GM12873 (cell line): ENCODE results near the gene TMED7.

Experiments
- TF ChIP-seq, protein P1 (sequence below): IDR thresholded peaks from 2 replicates; pipeline ENCODE4 v1.5.1; 2012; ENCODE audit warnings: low read depth, mild to moderate bottlenecking, moderate library complexity, low read length, control low read depth; ENCODE audit not compliant: insufficient read depth; ENCODE audit errors: missing control alignments

The TMED7 gene

GRCh38 chr5:115580941-115581340, 44.9 kb downstream of the TMED7 start:
- TF ChIP-seq, protein P1, sequence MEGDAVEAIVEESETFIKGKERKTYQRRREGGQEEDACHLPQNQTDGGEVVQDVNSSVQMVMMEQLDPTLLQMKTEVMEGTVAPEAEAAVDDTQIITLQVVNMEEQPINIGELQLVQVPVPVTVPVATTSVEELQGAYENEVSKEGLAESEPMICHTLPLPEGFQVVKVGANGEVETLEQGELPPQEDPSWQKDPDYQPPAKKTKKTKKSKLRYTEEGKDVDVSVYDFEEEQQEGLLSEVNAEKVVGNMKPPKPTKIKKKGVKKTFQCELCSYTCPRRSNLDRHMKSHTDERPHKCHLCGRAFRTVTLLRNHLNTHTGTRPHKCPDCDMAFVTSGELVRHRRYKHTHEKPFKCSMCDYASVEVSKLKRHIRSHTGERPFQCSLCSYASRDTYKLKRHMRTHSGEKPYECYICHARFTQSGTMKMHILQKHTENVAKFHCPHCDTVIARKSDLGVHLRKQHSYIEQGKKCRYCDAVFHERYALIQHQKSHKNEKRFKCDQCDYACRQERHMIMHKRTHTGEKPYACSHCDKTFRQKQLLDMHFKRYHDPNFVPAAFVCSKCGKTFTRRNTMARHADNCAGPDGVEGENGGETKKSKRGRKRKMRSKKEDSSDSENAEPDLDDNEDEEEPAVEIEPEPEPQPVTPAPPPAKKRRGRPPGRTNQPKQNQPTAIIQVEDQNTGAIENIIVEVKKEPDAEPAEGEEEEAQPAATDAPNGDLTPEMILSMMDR: no peak

DNA sequence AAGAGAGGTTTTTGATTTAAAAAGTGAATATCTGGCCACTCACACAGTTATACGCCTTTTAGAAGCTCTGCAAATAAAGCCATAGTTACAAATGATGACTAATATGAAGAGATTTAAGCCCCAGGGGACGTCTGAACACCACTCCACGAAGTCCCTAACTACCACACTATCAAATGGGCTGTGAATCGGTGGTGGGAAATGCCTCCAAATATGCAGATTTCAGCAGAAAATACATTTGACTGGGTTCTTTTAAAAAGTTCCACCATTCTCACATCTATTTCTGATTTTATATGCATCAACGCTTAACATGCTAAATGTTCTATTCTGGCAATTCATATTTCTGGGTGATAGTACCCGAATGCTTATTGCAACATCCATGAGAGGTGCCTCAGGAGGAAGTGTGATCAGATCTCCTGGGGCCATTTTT, 46.1 kb downstream of the TMED7 start:
- TF ChIP-seq, protein P1: no peak

GRCh38 chr5:115579216-115579615, 46.6 kb downstream of the TMED7 start:
- TF ChIP-seq, protein P1: no peak

GRCh38 chr5:115578657-115579056, 47.2 kb downstream of the TMED7 start:
- TF ChIP-seq, protein P1: no peak

DNA sequence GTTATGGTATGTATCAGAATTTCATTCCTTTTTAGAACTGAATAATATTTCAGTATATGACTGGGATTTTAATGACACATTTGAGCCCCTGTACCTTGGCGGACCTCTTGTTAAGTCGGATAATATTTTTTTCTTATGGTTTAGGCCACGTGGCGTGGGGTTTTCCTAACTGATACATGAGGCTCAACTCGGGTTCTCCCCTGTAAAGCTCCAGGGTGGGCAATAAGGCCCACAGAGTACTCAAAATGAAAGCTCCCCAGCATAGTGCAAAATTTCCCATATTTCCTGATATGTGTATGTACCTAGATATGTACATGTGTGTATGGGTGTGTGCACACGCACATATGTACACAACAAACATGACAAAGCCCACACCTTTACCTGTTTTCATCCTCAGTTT, 48.1 kb downstream of the TMED7 start:
- TF ChIP-seq, protein P1: no peak

- TF ChIP-seq, protein P1: no peak
Measured at GRCh38 chr5:115577329-115577728, 48.5 kb downstream of the TMED7 start.

GRCh38 chr5:115575167-115576070, 50.4 kb downstream of the TMED7 start:
- TF ChIP-seq, protein P1: no peak
